Left lung (tissue), 10 donors: Measurements from ENCODE around the gene SLC5A5. TPM values are rescaled to one million over a fixed set of nuclear protein-coding genes. Genes with fewer than 3 reads are reported as not detected.

Experiments used
- ATAC-seq: fragments of 200-7000 bp; cut with Tn5 transposase; one replicate; pipeline ENCODE4 v1.9.1; 2020; ENCODE audit warnings: moderate library complexity
- DNase-seq, 4 donors: peaks; one replicate each; pipeline ENCODE4 v3.0.0-alpha.2; 2013 to 2020
- H3K27ac ChIP-seq, 2 donors: fragments of 200-600 bp; sonication (generic) in 1 of 2; one replicate each; pipeline versions ENCODE4 v1.5.0 to v1.8.0; 2020 to 2021
- H3K27me3 ChIP-seq, 2 donors: fragments of 200-600 bp; sonication (generic) in 1 of 2; one replicate each; pipeline versions ENCODE4 v1.5.0 to v1.8.0; 2020 to 2021
- H3K36me3 ChIP-seq, 2 donors: fragments of 200-600 bp; sonication (generic) in 1 of 2; one replicate each; pipeline versions ENCODE4 v1.5.0 to v1.8.0; 2020 to 2021
- H3K4me1 ChIP-seq, 2 donors: fragments of 200-600 bp; one replicate each; pipeline ENCODE4 v1.8.0; 2021
- H3K4me3 ChIP-seq, 2 donors: fragments of 200-600 bp; sonication (generic) in 1 of 2; one replicate each; pipeline versions ENCODE4 v1.5.0 to v1.8.0; 2020 to 2021; ENCODE audit warnings: mild to moderate bottlenecking in 1 of 2
- H3K9me3 ChIP-seq, 2 donors: fragments of 200-600 bp; sonication (generic) in 1 of 2; one replicate each; pipeline versions ENCODE4 v1.5.0 to v1.8.0; 2020 to 2021
- intact Hi-C, 2 donors: fragments of 100-400 bp; cut with DNase I; formaldehyde crosslinking; loops; one replicate each; pipeline versions ENCODE4 v1.11.2 to v1.14.2; 2022
- polyA plus RNA-seq, 6 donors: library from polyadenylated mRNA; unstranded; fragments of 120-200 nt; gene quantifications; one replicate each; pipeline ENCODE4 v1.2.1, GENCODE V29; 2013; ENCODE audit not compliant: insufficient read length in 6 of 6
- total RNA-seq, 2 donors: library from RNA; stranded (reverse); fragmentation: NEBNext Ultra II Directional; extraction: Animal tissue kit (Norgen Biotek cat#: 25700); gene quantifications; one replicate each; pipeline ENCODE4 v1.2.1, GENCODE V29; 2021
- TF ChIP-seq, protein P1 (sequence below), 2 donors: fragments of 200-600 bp; sonication (generic) in 1 of 2; IDR thresholded peaks; one replicate each; pipeline versions ENCODE4 v1.5.0 to v1.8.0; 2021; ENCODE audit warnings: antibody characterized with exemption in 2 of 2
- donor health status: DM: no; HTN: yes; CAD: no.
- donor health status: DM: no; HTN: no; CAD: no.

The SLC5A5 gene
- total and polyA plus RNA-seq, 8 donors: 0.06 to 0.55 (median 0.09) TPM; not detected in 1

DNA sequence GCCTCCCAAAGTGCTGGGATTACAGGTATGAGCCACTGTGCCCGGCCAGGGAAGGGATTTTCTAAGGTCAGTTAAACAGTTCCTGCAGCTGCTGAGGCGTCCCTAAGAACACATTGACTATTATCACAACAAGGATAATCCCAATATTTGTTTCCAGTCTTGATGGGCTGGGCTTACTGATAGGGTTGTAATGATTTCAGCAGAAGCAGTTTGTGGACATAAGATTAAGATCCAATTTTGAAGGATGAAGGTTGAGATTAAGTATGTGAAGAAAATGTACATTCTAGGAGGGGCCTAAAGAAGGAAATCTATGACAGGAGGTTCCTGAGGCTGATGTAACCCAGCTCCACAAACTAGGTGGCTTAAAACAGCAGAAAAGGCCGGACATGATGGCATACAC is 50.4 kb downstream of the SLC5A5 start:
- no peak for ATAC-seq
- TF ChIP-seq, protein P1, sequence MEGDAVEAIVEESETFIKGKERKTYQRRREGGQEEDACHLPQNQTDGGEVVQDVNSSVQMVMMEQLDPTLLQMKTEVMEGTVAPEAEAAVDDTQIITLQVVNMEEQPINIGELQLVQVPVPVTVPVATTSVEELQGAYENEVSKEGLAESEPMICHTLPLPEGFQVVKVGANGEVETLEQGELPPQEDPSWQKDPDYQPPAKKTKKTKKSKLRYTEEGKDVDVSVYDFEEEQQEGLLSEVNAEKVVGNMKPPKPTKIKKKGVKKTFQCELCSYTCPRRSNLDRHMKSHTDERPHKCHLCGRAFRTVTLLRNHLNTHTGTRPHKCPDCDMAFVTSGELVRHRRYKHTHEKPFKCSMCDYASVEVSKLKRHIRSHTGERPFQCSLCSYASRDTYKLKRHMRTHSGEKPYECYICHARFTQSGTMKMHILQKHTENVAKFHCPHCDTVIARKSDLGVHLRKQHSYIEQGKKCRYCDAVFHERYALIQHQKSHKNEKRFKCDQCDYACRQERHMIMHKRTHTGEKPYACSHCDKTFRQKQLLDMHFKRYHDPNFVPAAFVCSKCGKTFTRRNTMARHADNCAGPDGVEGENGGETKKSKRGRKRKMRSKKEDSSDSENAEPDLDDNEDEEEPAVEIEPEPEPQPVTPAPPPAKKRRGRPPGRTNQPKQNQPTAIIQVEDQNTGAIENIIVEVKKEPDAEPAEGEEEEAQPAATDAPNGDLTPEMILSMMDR (IDR thresholded peaks at IDR 0.05): no peak
- no peak for DNase-seq
- H3K27ac ChIP-seq: no peak overlapping the region
- H3K27me3 ChIP-seq: peaks cover 0 to 7% of the 10 kb centered on the region in 2 donors
- H3K4me1 ChIP-seq: no peaks in the 10 kb centered on the region
- intact Hi-C loops: loop anchor here in 1 of 2 donors (10.0 kb wide), 1 partner anchor 57 kb away; no protein-coding TSS in a partner anchor
- no peak overlapping the region for H3K4me3 ChIP-seq
- H3K36me3 ChIP-seq: no peaks in the 10 kb centered on the region
- H3K9me3 ChIP-seq: no peaks in the 10 kb centered on the region

DNA sequence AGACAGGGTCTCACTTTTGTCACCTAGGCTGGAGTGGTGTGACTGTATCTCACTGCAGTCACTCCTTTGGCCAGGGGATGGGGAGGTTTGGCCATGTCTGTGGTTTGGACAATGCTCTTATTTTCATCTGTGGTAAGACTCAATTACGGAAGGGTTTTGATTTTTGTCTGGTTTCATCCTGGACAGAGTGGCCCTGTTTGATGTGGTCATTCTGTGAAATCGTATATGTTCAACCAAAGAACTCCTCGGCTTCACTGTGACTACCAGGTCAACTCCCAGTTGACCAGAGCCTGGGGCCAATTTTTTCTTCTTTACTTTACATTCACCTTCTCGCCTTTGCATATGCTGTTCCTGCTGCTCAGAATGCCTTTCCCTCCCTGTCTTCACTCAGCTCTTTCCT is 54.3 kb downstream of the SLC5A5 start:
- TF ChIP-seq, protein P1 (IDR thresholded peaks at IDR 0.05): no peak
- Histone ChIP-seq H3K4me1 (no peaks in the 10 kb centered on the region), H3K36me3 (no peaks in the 10 kb centered on the region), H3K9me3 (no peaks in the 10 kb centered on the region), H3K4me3 (no peak overlapping the region), H3K27ac (no peak overlapping the region), H3K27me3 (no peaks in the 10 kb centered on the region)
- DNase-seq: no peak
- intact Hi-C loops: loop anchor here in 1 of 2 donors (10.0 kb wide), 1 partner anchor 61 kb away; no protein-coding TSS in a partner anchor
- no peak for ATAC-seq

DNA sequence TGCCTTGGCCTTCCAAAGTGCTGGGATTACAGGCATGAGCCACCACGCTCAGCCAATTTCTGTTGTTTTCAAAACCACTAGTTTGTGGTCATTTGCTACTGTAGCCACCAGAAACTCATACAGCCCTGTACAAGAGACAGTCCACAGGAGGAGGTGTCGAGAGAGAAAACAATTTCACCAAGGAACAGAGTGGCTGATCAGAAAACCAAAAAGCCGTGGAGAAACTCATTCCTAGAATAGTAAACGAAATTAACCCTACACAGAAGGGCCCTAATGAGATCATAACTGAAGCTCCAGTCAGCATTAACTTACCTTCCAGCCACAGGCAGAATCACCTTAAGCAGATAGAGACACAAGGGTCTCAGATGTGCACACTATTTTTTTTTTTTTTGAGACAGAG is 57.3 kb downstream of the SLC5A5 start:
- Histone ChIP-seq H3K4me1 (peaks cover 12 to 19% of the 10 kb centered on the region in 2 donors), H3K36me3 (no peaks in the 10 kb centered on the region), H3K9me3 (no peaks in the 10 kb centered on the region), H3K27ac (no peak overlapping the region), H3K27me3 (no peaks in the 10 kb centered on the region), H3K4me3 (no peak overlapping the region)
- ATAC-seq (no peak), DNase-seq (no peak)
- intact Hi-C loops: loop anchor here in 1 of 2 donors (10.0 kb wide), 1 partner anchor 64 kb away; no protein-coding TSS in a partner anchor
- TF ChIP-seq, protein P1 (IDR thresholded peaks at IDR 0.05): no peak

DNA sequence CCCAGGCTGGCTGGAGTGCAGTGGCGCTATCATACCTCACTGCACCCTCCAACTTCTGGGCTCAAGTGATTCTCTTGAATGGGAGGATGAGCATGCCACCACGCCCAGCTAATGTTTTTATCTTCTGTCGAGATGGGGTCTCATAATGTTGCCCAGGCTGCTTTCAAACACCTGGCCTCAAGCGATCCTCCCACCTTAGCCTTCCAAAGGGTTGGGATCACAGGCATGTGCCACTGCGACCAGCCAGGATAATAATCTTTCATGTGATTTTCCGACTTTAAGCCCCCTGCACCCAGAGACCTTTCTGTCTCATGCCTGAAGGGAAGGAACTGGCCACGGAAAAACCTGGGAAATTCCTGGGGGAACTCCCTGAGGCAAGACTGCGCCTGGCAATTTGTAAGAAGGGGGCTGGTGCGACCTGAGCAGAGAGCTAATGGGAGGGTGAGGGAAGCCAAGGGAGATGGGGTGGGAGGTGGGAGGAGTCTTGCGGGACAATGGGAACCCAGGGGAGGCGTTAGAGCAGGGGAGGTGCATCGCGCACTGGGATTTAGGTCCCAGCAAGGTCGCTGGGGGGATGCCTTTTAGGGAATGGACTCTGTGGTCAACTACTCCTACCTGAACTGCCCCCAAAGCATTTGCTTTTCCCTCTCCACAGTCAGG is 59.9 kb downstream of the SLC5A5 start:
- DNase-seq: peak in 1 of 4 donors; percentile 39
- H3K27me3 ChIP-seq: no peaks in the 10 kb centered on the region
- peaks cover 0 to 7% of the 10 kb centered on the region in 2 donors for H3K36me3 ChIP-seq
- H3K27ac ChIP-seq: peak overlapping the region in 1 of 2 donors; percentile 89
- H3K9me3 ChIP-seq: no peaks in the 10 kb centered on the region
- no peak for ATAC-seq
- peak overlapping the region in 1 of 2 donors; percentile 87 for H3K4me3 ChIP-seq
- peaks cover 12 to 24% of the 10 kb centered on the region in 2 donors for H3K4me1 ChIP-seq
- TF ChIP-seq, protein P1 (IDR thresholded peaks at IDR 0.05): no peak
- intact Hi-C loops: no loop called here

DNA sequence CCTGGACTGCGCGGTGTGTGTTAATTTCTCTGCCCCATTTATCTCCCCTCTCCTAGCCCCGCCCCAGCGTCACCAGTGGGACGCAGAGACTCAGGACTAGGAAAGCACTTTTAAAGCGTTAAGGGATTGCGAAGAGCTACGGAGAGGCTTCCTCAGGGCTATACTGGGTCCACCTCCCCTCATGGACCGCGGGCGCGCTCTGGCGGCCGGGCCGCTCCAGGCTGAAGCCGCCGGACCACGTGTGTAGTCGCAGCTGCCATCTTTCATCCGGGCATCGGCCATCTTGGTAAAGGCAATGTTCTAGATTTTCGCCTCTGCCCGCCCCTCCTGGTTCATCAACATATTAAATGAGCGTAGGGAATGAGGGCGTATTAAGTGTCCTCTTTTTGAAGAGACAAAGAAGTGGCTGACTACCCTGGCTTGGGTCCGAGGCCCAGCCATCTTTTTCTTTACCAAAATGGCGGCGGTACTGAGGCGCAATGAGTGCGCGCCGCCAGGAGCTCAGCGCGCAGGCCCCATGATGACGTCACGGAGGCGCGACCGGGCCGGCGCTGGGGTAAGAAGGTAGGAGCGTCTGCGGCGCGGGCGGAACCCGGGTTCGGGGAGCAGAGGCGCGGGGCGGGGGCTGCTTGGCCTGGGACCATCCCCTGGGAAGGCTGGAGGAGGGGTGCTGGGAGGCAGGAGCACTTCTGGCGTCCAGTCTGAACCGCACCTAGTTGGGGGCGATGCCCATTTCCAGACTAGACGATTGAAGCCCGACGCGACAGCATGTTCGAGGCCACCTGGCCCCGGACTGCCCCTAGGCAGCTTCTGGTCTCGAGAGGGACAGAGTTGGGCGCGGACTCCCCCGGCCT is 61.0 kb downstream of the SLC5A5 start, which contains the start of gene CCDC124:
Gene CCDC124, plus strand, starts transcription at position 531 of the 854 bp plus-strand sequence. CDS start 3,406 bp downstream, outside the sequence.
- Histone ChIP-seq H3K4me1 (peaks cover 12 to 24% of the 10 kb centered on the region in 2 donors), H3K27ac (peak within 1 kb of the TSS; percentile 76 to 89), H3K27me3 (no peaks in the 10 kb centered on the region), H3K9me3 (no peaks in the 10 kb centered on the region), H3K4me3 (peak within 1 kb of the TSS; percentile 68 to 87), H3K36me3 (peaks cover 0 to 18% of the 10 kb centered on the region in 2 donors)
- DNase-seq (peak; percentile 92 to 97 (median 94)), ATAC-seq (peak; percentile 98)
- TF ChIP-seq, protein P1 (IDR thresholded peaks at IDR 0.05): peak; percentile 70 to 74
- intact Hi-C loops: no loop called here
